ENCODE data around the gene SMARCAD1.

The SMARCAD1 gene

DNA sequence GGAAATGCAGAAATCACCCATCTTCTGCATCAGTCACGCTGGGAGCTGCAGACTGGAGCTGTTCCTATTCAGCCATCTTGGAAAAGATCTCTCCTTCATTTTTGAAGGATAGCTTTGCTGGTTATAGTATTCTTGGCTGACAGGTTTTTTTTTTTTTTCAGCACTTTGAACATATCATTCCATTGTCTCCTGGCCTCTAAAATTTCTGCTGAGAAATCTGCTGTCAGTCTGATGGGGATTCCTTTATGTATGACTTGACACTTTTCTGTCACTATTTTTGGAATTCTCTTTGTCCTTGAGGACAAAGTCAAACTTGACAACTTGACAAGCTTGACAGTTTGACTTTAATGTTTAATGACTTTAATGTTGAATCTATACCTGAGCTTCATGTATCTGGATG lies 118.2 kb downstream of the SMARCAD1 start:
- in situ Hi-C loops (cut with MboI; ENCODE audit: low sequenced_read_pairs, unreplicated experiment) = no loop called here
- DNase-seq (ENCODE audit: low spot score) = no peak
- TF ChIP-seq, protein P1, sequence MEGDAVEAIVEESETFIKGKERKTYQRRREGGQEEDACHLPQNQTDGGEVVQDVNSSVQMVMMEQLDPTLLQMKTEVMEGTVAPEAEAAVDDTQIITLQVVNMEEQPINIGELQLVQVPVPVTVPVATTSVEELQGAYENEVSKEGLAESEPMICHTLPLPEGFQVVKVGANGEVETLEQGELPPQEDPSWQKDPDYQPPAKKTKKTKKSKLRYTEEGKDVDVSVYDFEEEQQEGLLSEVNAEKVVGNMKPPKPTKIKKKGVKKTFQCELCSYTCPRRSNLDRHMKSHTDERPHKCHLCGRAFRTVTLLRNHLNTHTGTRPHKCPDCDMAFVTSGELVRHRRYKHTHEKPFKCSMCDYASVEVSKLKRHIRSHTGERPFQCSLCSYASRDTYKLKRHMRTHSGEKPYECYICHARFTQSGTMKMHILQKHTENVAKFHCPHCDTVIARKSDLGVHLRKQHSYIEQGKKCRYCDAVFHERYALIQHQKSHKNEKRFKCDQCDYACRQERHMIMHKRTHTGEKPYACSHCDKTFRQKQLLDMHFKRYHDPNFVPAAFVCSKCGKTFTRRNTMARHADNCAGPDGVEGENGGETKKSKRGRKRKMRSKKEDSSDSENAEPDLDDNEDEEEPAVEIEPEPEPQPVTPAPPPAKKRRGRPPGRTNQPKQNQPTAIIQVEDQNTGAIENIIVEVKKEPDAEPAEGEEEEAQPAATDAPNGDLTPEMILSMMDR (IDR thresholded peaks at IDR 0.05; ENCODE audit: borderline replicate concordance, control extremely low read depth, extremely low read depth, insufficient read depth, missing control alignments) = no peak

DNA sequence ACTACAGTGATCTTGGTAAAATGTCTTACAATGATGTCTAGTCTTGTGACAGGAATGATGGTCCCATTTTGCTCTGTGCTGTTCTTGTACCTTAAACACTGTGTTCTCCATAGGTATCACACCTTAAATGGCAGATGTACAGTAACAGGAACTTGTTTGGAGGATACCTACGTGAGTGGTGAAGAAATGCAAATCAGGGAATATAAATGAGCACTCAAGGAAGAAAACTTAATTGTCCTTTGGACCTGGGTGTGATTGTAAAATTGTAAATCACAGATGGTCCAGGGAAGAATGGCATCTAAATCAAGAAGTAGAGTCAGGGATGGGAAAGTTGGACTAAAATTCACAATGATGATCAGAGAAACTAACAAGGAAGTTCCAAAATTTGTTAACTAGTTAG lies 122.3 kb downstream of the SMARCAD1 start:
- DNase-seq (ENCODE audit: low spot score) = no peak
- TF ChIP-seq, protein P1 (IDR thresholded peaks at IDR 0.05; ENCODE audit: borderline replicate concordance, control extremely low read depth, extremely low read depth, insufficient read depth, missing control alignments) = no peak
- in situ Hi-C loops (cut with MboI; ENCODE audit: low sequenced_read_pairs, unreplicated experiment) = no loop called here

DNA sequence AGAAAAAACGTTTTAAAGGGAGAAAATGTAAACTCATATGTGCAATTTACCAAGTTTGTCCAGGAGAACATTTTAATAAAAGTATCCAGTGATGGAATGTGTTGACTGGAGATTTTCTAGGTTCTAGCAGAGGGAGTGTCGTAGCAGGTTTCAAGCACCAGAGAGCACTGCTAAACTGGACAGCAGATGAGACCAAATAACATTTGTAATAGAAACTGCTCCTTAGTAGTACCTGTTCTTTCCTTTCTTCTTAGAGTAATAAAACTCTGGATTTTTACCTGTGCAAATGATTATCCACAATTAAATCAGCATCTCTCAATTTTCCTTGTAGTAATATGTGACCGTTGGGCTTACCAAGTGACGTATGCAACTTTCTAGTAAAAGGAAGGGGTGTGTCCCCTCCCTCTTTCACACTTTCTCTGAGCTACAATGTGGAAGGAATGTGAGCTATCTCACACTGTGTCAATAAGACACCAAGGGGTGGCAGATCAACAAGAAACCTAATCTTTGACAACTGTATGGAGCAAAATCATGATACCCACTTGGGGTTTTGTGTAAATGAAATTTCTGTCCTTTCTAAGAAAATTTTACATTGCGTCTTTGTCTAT lies 125.4 kb downstream of the SMARCAD1 start:
- TF ChIP-seq, protein P1 (IDR thresholded peaks at IDR 0.05; ENCODE audit: borderline replicate concordance, control extremely low read depth, extremely low read depth, insufficient read depth, missing control alignments) = no peak
- in situ Hi-C loops (cut with MboI; ENCODE audit: low sequenced_read_pairs, unreplicated experiment) = no loop called here
- no peak for DNase-seq (ENCODE audit: low spot score)

DNA sequence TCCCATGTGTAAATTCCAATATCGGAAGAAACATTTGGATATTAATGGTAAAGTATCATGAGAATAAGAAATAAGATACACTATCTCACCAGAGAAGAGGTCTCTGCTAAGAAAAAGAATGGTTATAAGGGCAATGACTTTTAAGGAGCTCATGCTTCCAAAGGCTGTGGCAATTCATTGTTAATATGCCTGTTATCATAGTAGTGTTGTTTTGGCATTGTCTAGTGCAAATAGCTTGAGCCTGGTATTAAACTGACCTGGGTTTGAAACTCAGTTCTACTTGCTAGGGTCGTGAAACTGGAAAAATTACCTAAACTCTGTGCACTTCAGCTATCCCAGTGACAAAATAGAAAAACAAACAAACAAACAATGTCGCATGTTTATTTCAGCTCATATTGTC lies 126.2 kb downstream of the SMARCAD1 start:
- in situ Hi-C loops (cut with MboI; ENCODE audit: low sequenced_read_pairs, unreplicated experiment) = no loop called here
- DNase-seq (ENCODE audit: low spot score) = no peak
- TF ChIP-seq, protein P1 (IDR thresholded peaks at IDR 0.05; ENCODE audit: borderline replicate concordance, control extremely low read depth, extremely low read depth, insufficient read depth, missing control alignments) = no peak

DNA sequence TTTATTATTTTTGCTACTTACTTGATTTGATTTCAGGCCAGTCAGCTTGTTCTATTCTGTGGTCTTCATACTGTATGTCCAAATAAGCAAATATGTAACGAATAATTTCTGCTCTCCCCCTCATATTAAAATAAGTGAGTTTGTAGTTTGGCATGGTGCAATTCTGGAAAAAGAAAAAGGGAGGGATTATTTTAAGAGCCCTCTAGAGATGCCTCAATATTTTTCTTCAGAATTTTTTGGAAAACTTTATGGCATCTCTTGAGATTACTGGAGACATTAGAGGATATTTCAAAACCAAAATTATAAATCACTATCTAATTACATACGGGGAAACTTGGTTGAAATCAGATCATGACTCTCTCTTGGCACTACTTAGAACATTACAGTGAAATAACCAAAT lies 126.8 kb downstream of the SMARCAD1 start:
- TF ChIP-seq, protein P1 (IDR thresholded peaks at IDR 0.05; ENCODE audit: borderline replicate concordance, control extremely low read depth, extremely low read depth, insufficient read depth, missing control alignments) = no peak
- no peak for DNase-seq (ENCODE audit: low spot score)
- in situ Hi-C loops (cut with MboI; ENCODE audit: low sequenced_read_pairs, unreplicated experiment) = no loop called here

DNA sequence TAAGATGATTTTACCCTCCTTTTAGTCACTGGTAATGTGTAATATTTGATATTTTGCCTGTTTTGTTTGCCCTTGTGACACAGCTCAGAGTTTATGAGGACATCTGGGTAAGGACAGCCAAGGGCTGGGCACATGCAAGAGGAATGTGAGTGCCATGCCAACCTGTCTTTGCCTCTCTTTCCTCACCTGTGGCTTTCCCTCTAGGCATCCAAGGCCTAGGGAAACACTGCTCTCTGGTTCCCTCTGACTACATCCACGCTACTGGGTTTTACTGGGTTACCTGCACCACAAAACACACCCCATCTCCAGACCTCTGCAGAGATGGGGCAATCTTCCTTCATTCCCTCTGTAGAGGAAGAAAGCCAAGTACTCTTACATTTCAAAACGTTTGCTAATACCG lies 127.3 kb downstream of the SMARCAD1 start:
- in situ Hi-C loops (cut with MboI; ENCODE audit: low sequenced_read_pairs, unreplicated experiment) = no loop called here
- no peak for DNase-seq (ENCODE audit: low spot score)

More for the DNA sequence above, 127.3 kb downstream of the SMARCAD1 start:
- TF ChIP-seq, protein P1 (IDR thresholded peaks at IDR 0.05; ENCODE audit: borderline replicate concordance, control extremely low read depth, extremely low read depth, insufficient read depth, missing control alignments) = no peak
